Activated CD8-positive, alpha-beta T cell treated with anti-CD3 and anti-CD28 coated beads for 36 hours (primary cell): Measurements from ENCODE around the gene CUTA. TPM values are rescaled to one million over a fixed set of nuclear protein-coding genes. Genes with fewer than 3 reads are reported as not detected.

Experiments
- ATAC-seq: fragments of 200-7000 bp; cut with Tn5 transposase; one replicate; pipeline ENCODE4 v1.10.0; 2021; ENCODE audit warnings: mild to moderate bottlenecking, moderate library complexity
- CTCF ChIA-PET: fragments of 350-600 bp; sonication (Branson Sonifier 250); formaldehyde crosslinking; loops from one replicate; lab custom pipeline; 2021; ENCODE audit warnings: antibody characterized with exemption; lab: Charles Lee
- POLR2A ChIA-PET: fragments of 350-600 bp; sonication (Branson Sonifier 250); formaldehyde crosslinking; loops from one replicate; lab custom pipeline; 2021; ENCODE audit warnings: antibody characterized with exemption; lab: Charles Lee
- DNase-seq: peaks from one replicate; pipeline ENCODE4 v3.0.0-alpha.2; 2020
- H3K27ac Mint-ChIP-seq: one replicate; pipeline ENCODE4 v1.8.0; 2021; ENCODE audit warnings: mild to moderate bottlenecking, mixed read lengths
- H3K27me3 Mint-ChIP-seq: one replicate; pipeline ENCODE4 v1.8.0; 2021; ENCODE audit warnings: mixed read lengths
- H3K36me3 Mint-ChIP-seq: one replicate; pipeline ENCODE4 v1.8.0; 2021; ENCODE audit warnings: low read depth, mixed read lengths
- H3K4me1 Mint-ChIP-seq: one replicate; pipeline ENCODE4 v1.8.0; 2021; ENCODE audit warnings: low read depth, mixed read lengths
- H3K4me3 Mint-ChIP-seq: one replicate; pipeline ENCODE4 v1.8.0; 2021; ENCODE audit warnings: mild to moderate bottlenecking, moderate library complexity, mixed read lengths
- H3K9me3 Mint-ChIP-seq: one replicate; pipeline ENCODE4 v1.8.0; 2021; ENCODE audit warnings: mixed read lengths
- intact Hi-C: fragments of 100-400 bp; cut with micrococcal nuclease; formaldehyde crosslinking; loops from one replicate; pipeline ENCODE4 v1.10.0; 2022
- total RNA-seq, 2 experiments: library from RNA; stranded (reverse); gene quantifications; one replicate each; pipeline ENCODE4 v1.2.3, GENCODE V29; 2021
- TF ChIP-seq, protein P1 (sequence below): fragments of 200-600 bp; IDR thresholded peaks from one replicate; pipeline ENCODE4 v1.8.0; 2022; ENCODE audit warnings: antibody characterized with exemption, mild to moderate bottlenecking

CUTA gene
- total RNA-seq, 2 experiments from 2014 or later: 155 to 160 TPM

GRCh38 chr6:33453393-33454008, 35.6 kb upstream of the CUTA start:
- TF ChIP-seq, protein P1, sequence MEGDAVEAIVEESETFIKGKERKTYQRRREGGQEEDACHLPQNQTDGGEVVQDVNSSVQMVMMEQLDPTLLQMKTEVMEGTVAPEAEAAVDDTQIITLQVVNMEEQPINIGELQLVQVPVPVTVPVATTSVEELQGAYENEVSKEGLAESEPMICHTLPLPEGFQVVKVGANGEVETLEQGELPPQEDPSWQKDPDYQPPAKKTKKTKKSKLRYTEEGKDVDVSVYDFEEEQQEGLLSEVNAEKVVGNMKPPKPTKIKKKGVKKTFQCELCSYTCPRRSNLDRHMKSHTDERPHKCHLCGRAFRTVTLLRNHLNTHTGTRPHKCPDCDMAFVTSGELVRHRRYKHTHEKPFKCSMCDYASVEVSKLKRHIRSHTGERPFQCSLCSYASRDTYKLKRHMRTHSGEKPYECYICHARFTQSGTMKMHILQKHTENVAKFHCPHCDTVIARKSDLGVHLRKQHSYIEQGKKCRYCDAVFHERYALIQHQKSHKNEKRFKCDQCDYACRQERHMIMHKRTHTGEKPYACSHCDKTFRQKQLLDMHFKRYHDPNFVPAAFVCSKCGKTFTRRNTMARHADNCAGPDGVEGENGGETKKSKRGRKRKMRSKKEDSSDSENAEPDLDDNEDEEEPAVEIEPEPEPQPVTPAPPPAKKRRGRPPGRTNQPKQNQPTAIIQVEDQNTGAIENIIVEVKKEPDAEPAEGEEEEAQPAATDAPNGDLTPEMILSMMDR: no peak
- intact Hi-C loops: loop anchor here (10.0 kb wide), 1 partner anchor 121 kb away; no protein-coding TSS in a partner anchor
- Mint-ChIP-seq H3K27me3 (no peaks in the 10 kb centered on the region), H3K27ac (peak overlapping the region; percentile 90), H3K36me3 (peaks cover 24% of the 10 kb centered on the region), H3K4me1 (peaks cover 29% of the 10 kb centered on the region), H3K9me3 (no peaks in the 10 kb centered on the region), H3K4me3 (peak overlapping the region; percentile 84)
- DNase-seq (peak; percentile 33), ATAC-seq (no peak)
- CTCF ChIA-PET: interaction anchor here (0.9 to 1.6 kb wide), 5 partner anchors 17 to 155 kb away, joined by 3 to 10 read pairs (median 4); partner anchors contain the start of gene BAK1
- POLR2A ChIA-PET: interaction anchor here (0.7 to 2.1 kb wide), 10 partner anchors 8 to 176 kb away, joined by 3 to 14 read pairs (median 3); partner anchors contain the start of gene B3GALT4

DNA sequence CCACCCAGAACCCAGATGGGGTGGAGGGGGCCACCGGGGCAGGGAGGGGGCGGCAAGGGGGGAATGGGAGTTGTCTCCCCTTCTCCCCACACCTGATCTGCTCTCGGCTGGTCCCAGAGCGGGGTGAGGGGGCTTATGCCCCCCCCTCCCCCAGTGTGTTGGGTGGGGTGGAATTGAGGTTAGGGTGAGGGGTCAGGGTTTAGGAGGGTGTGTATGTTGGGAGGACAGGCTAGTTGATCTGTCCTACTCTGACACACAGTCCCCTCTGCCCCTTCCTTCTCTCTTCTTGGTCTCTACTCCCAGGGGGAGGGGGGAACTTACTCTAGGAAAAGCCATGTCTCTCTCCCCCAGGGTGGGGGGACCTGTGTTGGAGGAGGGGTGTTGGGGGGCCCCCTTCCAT, 34.6 kb upstream of the CUTA start:
- intact Hi-C loops: loop anchor here (10.0 kb wide), 1 partner anchor 122 kb away; no protein-coding TSS in a partner anchor
- Mint-ChIP-seq H3K27ac (no peak overlapping the region), H3K9me3 (no peaks in the 10 kb centered on the region), H3K36me3 (peaks cover 32% of the 10 kb centered on the region), H3K27me3 (no peaks in the 10 kb centered on the region), H3K4me3 (no peak overlapping the region), H3K4me1 (peaks cover 29% of the 10 kb centered on the region)
- TF ChIP-seq, protein P1: no peak
- CTCF ChIA-PET: no interaction called here
- POLR2A ChIA-PET: interaction anchor here (0.8 kb wide), 1 partner anchor 11 kb away, joined by 4 read pairs; no protein-coding TSS in a partner anchor
- ATAC-seq (no peak), DNase-seq (no peak)

DNA sequence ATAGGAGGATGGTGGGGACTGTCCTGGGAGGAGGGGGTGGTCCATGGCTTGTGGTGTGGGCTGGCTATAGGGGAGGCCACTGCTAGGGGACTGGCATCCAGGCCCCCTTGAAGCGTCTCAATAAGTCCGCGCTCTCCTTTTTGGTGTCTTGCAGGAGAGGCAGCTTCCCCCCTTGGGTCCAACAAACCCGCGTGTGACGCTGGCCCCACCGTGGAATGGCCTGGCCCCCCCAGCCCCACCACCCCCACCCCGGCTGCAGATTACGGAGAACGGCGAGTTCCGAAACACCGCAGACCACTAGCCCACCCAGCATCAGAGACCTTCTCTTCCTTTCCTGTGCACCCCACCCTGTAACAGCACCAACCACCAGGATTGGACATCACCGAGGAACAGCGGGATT, 33.7 kb upstream of the CUTA start:
- no peak for DNase-seq
- Mint-ChIP-seq H3K9me3 (no peaks in the 10 kb centered on the region), H3K27ac (no peak overlapping the region), H3K27me3 (no peaks in the 10 kb centered on the region), H3K4me3 (no peak overlapping the region), H3K4me1 (peaks cover 25% of the 10 kb centered on the region), H3K36me3 (peaks cover 32% of the 10 kb centered on the region)
- intact Hi-C loops: loop anchor here (10.0 kb wide), 1 partner anchor 123 kb away; no protein-coding TSS in a partner anchor
- CTCF ChIA-PET: interaction anchor here (1.2 kb wide), 1 partner anchor 26 kb away, joined by 4 read pairs; no protein-coding TSS in a partner anchor
- POLR2A ChIA-PET: no interaction called here
- TF ChIP-seq, protein P1: no peak
- no peak for ATAC-seq

- CTCF ChIA-PET: interaction anchor here (1.2 to 1.5 kb wide), 2 partner anchors 24 to 139 kb away, joined by 4 read pairs; no protein-coding TSS in a partner anchor
These were observed 32.5 kb upstream of the CUTA start for GRCh38 chr6:33450434-33450833.

More at GRCh38 chr6:33450434-33450833, 32.5 kb upstream of the CUTA start:
- ATAC-seq: no peak
- Mint-ChIP-seq H3K36me3 (peaks cover 27% of the 10 kb centered on the region), H3K4me1 (peaks cover 14% of the 10 kb centered on the region), H3K4me3 (no peak overlapping the region), H3K9me3 (no peaks in the 10 kb centered on the region), H3K27me3 (no peaks in the 10 kb centered on the region), H3K27ac (no peak overlapping the region)
- TF ChIP-seq, protein P1: no peak
- no peak for DNase-seq
- intact Hi-C loops: loop anchor here (10.0 kb wide), 1 partner anchor 124 kb away; no protein-coding TSS in a partner anchor
- POLR2A ChIA-PET: interaction anchor here (1.0 to 2.5 kb wide), 2 partner anchors 9 kb away, joined by 3 to 7 read pairs; no protein-coding TSS in a partner anchor
